B cell (primary cell): Measurements from ENCODE around the gene ST13. TPM values are rescaled to one million over a fixed set of nuclear protein-coding genes. Genes with fewer than 3 reads are reported as not detected.

ENCODE experiments used
- ATAC-seq: fragments of 200-7000 bp; cut with Tn5 transposase; one replicate; pipeline ENCODE4 v1.10.0; 2021; ENCODE audit warnings: low read depth, mild to moderate bottlenecking, moderate number of reproducible peaks, moderate library complexity
- CTCF ChIA-PET: fragments of 350-600 bp; sonication (Branson Sonifier 250); formaldehyde crosslinking; loops from one replicate; lab custom pipeline; 2021; ENCODE audit warnings: antibody characterized with exemption, inconsistent platforms; lab: Charles Lee
- POLR2A ChIA-PET: fragments of 350-600 bp; sonication (Branson Sonifier 250); formaldehyde crosslinking; loops from one replicate; lab custom pipeline; 2021; ENCODE audit warnings: antibody characterized with exemption; lab: Charles Lee
- DNase-seq: peaks from one replicate; pipeline ENCODE4 v3.0.0; 2013
- H2AFZ ChIP-seq: 2 replicates; pipeline ENCODE4 v1.6.1; 2012; ENCODE audit warnings: mild to moderate bottlenecking, low read depth, low read length; ENCODE audit not compliant: insufficient read depth, poor library complexity, severe bottlenecking
- H3K27ac ChIP-seq, 2 donors: 1 replicate in 1 of 2; 2 replicates in 1 of 2; pipeline ENCODE4 v1.5.1; 2012 to 2013; ENCODE audit warnings: low read length in 2 of 2, mild to moderate bottlenecking in 2 of 2, moderate library complexity in 1 of 2
- H3K27me3 ChIP-seq, 4 experiments: fragments of 200-600 bp in 1 of 4; sonication (generic) in 1 of 4; replicated peaks in 1 of 4; 1 replicate in 2 of 4; 2 replicates in 2 of 4; pipeline versions ENCODE4 v1.6.1 to v1.7.0; 2013 to 2016; ENCODE audit warnings: low read length in 3 of 4, mild to moderate bottlenecking in 2 of 4, mixed read lengths in 1 of 4, moderate library complexity in 1 of 4; ENCODE audit not compliant: insufficient read depth in 4 of 4, control insufficient read depth in 3 of 4; ENCODE audit errors: control extremely low read depth in 1 of 4
- H3K36me3 ChIP-seq, 2 experiments: replicated peaks in 1 of 2; 1 replicate in 1 of 2; 2 replicates in 1 of 2; pipeline versions ENCODE4 v1.6.1 to v1.7.1; 2013; ENCODE audit warnings: low read length in 1 of 2; ENCODE audit not compliant: insufficient read depth in 2 of 2, control insufficient read depth in 1 of 2; ENCODE audit errors: control extremely low read depth in 1 of 2, extremely low read depth in 1 of 2
- H3K4me1 ChIP-seq, 2 donors: fragments of 200-600 bp in 1 of 2; sonication (generic) in 1 of 2; 1 replicate in 1 of 2; 2 replicates in 1 of 2; pipeline versions ENCODE4 v1.5.1 to v1.6.1; 2013 to 2017; ENCODE audit warnings: low read length in 2 of 2; ENCODE audit not compliant: control insufficient read depth in 2 of 2, insufficient read depth in 2 of 2
- H3K4me2 ChIP-seq: replicated peaks from 2 replicates; pipeline ENCODE3; 2012; ENCODE audit warnings: mild to moderate bottlenecking, low read depth, low read length; ENCODE audit not compliant: poor library complexity, severe bottlenecking
- H3K4me3 ChIP-seq, 5 experiments: fragments of 200-600 bp in 1 of 5; sonication (generic) in 1 of 5; 1 replicate in 3 of 5; 2 replicates in 2 of 5; pipeline versions ENCODE4 v1.5.1 to v1.7.0; 2011 to 2016; ENCODE audit warnings: low read length in 4 of 5, mild to moderate bottlenecking in 4 of 5, low read depth in 2 of 5, control low read depth in 1 of 5, moderate library complexity in 1 of 5; ENCODE audit not compliant: insufficient read depth in 1 of 5; ENCODE audit errors: control extremely low read depth in 1 of 5, extremely low read depth in 1 of 5
- H3K79me2 ChIP-seq: fragments of 200-600 bp; sonication (generic); one replicate; pipeline ENCODE4 v1.6.0; 2016; ENCODE audit warnings: low read length; ENCODE audit not compliant: control insufficient read depth, insufficient read depth
- H3K9ac ChIP-seq: fragments of 200-600 bp; sonication (generic); 2 replicates; pipeline ENCODE4 v1.6.1; 2017; ENCODE audit warnings: mild to moderate bottlenecking, low read length, moderate library complexity
- H3K9me3 ChIP-seq, 3 donors: one replicate each; pipeline versions ENCODE4 v1.6.1 to v1.7.1; 2013; ENCODE audit warnings: low read length in 2 of 3; ENCODE audit not compliant: control insufficient read depth in 2 of 3, insufficient read depth in 1 of 3; ENCODE audit errors: control extremely low read depth in 1 of 3
- H4K20me1 ChIP-seq: 2 replicates; pipeline ENCODE4 v1.6.0; 2012; ENCODE audit warnings: mild to moderate bottlenecking, low read length; ENCODE audit not compliant: insufficient read depth, control insufficient read depth, poor library complexity, severe bottlenecking
- H3K27ac Mint-ChIP-seq: one replicate; pipeline ENCODE4 v1.8.0; 2021; ENCODE audit warnings: mixed read lengths
- H3K27me3 Mint-ChIP-seq: one replicate; pipeline ENCODE4 v1.8.0; 2021; ENCODE audit warnings: mixed read lengths
- H3K4me1 Mint-ChIP-seq: one replicate; pipeline ENCODE4 v1.8.0; 2021; ENCODE audit warnings: mixed read lengths
- H3K4me3 Mint-ChIP-seq: one replicate; pipeline ENCODE4 v1.8.0; 2021; ENCODE audit warnings: mixed read lengths
- H3K9me3 Mint-ChIP-seq: one replicate; pipeline ENCODE4 v1.8.0; 2022; ENCODE audit warnings: mixed read lengths; ENCODE audit not compliant: insufficient read depth
- EZH2 ChIP-seq: IDR thresholded peaks from 2 replicates; pipeline ENCODE4 v1.6.1; 2012; ENCODE audit warnings: borderline replicate concordance, low read depth, mild to moderate bottlenecking, moderate library complexity, low read length; ENCODE audit not compliant: insufficient read depth, poor library complexity, severe bottlenecking
- WGBS: methylation state at CpG from one replicate; pipeline ENCODE4 v1.1.5; 2013; ENCODE audit warnings: missing lambda C conversion rate; ENCODE audit not compliant: insufficient coverage; 5-methylcytosine and 5-hydroxymethylcytosine counted together
- intact Hi-C: fragments of 100-400 bp; cut with micrococcal nuclease; formaldehyde crosslinking; loops from one replicate; pipeline ENCODE4 v1.10.0; 2022
- polyA plus RNA-seq: library from polyadenylated mRNA; depleted of rRNA; stranded (reverse); fragments of >200 nt; gene quantifications from 2 replicates; pipeline ENCODE4 v1.2.3, GENCODE V29; 2012
- total RNA-seq, 2 donors: library from RNA; stranded (reverse); fragments of 120-200 nt in 1 of 2; gene quantifications; 1 replicate in 1 of 2; 2 replicates in 1 of 2; pipeline versions ENCODE4 v1.2.3 to v1.2.4, GENCODE V29; 2013 to 2022
- TF ChIP-seq, protein P1 (sequence below): fragments of 200-600 bp; IDR thresholded peaks from one replicate; pipeline ENCODE4 v1.8.0; 2022; ENCODE audit warnings: antibody characterized with exemption, mild to moderate bottlenecking

ST13 gene
- total and polyA plus RNA-seq, 2 donors (not counting 1 experiment from before 2014, with no cell fraction given) = 44.6 to 187 TPM

DNA sequence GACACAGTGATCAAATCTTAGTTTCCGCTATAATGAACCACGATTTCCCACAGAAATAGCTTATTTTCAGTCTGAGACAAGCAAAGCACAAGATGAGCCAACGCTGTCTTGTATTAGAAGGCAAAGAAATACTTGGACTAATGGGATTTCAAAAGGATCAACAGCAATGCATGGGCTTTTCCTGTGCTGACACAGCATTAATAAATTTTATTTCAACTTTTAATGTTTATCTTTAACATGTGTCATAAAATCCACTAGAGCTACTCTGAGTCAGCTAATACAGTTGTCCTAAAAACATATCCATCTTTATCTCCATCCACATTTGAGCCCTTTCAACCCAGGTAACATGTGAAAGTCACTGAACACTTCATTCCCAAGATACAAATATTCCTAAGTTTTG, 21.8 kb downstream of the ST13 start:
- no peak overlapping the region for H3K4me3 Mint-ChIP-seq
- no peaks in the 10 kb centered on the region for H3K27me3 Mint-ChIP-seq
- no peak for DNase-seq
- Histone ChIP-seq H3K36me3 (peaks cover 10 to 83% of the 10 kb centered on the region in 2 experiments), H3K4me3 (no peak overlapping the region), H3K4me1 (no peaks in the 10 kb centered on the region), H3K9me3 (no peaks in the 10 kb centered on the region), H3K27ac (no peak overlapping the region), H4K20me1 (peaks cover 18% of the 10 kb centered on the region), H2AFZ (no peak overlapping the region), H3K27me3 (no peaks in the 10 kb centered on the region), H3K4me2 (no peak overlapping the region), H3K9ac (no peak overlapping the region), H3K79me2 (peaks cover 28% of the 10 kb centered on the region)
- H3K4me1 Mint-ChIP-seq = no peaks in the 10 kb centered on the region
- TF ChIP-seq EZH2 = no peak
- TF ChIP-seq, protein P1, sequence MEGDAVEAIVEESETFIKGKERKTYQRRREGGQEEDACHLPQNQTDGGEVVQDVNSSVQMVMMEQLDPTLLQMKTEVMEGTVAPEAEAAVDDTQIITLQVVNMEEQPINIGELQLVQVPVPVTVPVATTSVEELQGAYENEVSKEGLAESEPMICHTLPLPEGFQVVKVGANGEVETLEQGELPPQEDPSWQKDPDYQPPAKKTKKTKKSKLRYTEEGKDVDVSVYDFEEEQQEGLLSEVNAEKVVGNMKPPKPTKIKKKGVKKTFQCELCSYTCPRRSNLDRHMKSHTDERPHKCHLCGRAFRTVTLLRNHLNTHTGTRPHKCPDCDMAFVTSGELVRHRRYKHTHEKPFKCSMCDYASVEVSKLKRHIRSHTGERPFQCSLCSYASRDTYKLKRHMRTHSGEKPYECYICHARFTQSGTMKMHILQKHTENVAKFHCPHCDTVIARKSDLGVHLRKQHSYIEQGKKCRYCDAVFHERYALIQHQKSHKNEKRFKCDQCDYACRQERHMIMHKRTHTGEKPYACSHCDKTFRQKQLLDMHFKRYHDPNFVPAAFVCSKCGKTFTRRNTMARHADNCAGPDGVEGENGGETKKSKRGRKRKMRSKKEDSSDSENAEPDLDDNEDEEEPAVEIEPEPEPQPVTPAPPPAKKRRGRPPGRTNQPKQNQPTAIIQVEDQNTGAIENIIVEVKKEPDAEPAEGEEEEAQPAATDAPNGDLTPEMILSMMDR = no peak
- intact Hi-C loops = no loop called here
- ATAC-seq = no peak
- POLR2A ChIA-PET = no interaction called here
- CTCF ChIA-PET = interaction anchor here (1.3 kb wide), 1 partner anchor 151 kb away, joined by 4 read pairs; no protein-coding TSS in a partner anchor
- H3K27ac Mint-ChIP-seq = no peak overlapping the region
- H3K9me3 Mint-ChIP-seq = no peaks in the 10 kb centered on the region
- WGBS = no CpG with 5 or more reads among the region's 3 CpGs

DNA sequence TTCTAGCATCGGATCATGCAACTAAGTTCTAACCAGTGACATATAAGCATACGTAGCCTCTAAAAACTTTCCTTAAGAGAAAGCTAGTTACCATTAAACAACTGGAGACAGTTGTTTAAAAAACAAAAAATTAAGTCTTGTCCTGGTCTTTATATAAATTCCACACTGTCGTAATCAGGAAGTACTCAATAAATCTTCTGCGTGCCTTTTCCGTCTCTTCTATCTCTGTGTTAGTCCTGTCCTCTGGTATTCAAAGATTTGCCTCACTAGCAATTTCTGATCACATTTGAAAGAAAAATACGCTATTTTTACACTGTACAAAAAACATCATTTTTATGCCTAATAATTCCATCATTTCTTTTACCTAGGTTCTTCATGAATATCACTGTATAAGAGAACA, 27.3 kb downstream of the ST13 start:
- no peak overlapping the region for H3K27ac Mint-ChIP-seq
- WGBS = 81% methylated on average over 3 of the region's 6 CpGs
- no peaks in the 10 kb centered on the region for H3K27me3 Mint-ChIP-seq

More for the DNA sequence above, 27.3 kb downstream of the ST13 start:
- Mint-ChIP-seq H3K9me3 (no peaks in the 10 kb centered on the region), H3K4me1 (no peaks in the 10 kb centered on the region), H3K4me3 (no peak overlapping the region)
- TF ChIP-seq, protein P1 = no peak
- no peak for TF ChIP-seq EZH2
- H3K27ac ChIP-seq = no peak overlapping the region
- no peaks in the 10 kb centered on the region for H3K9me3 ChIP-seq
- no peaks in the 10 kb centered on the region for H3K4me1 ChIP-seq
- ChIA-PET POLR2A (no interaction called here), CTCF (interaction anchor here (1.1 kb wide), 1 partner anchor 16 kb away, joined by 3 read pairs; no protein-coding TSS in a partner anchor)
- H3K4me3 ChIP-seq = no peak overlapping the region
- H3K36me3 ChIP-seq = peaks cover 13 to 67% of the 10 kb centered on the region in 2 experiments
- DNase-seq = no peak
- intact Hi-C loops = no loop called here
- H3K79me2 ChIP-seq = no peaks in the 10 kb centered on the region
- ATAC-seq = no peak
- H3K27me3 ChIP-seq = no peaks in the 10 kb centered on the region
- H2AFZ ChIP-seq = no peak overlapping the region
- no peak overlapping the region for H3K9ac ChIP-seq
- H4K20me1 ChIP-seq = no peaks in the 10 kb centered on the region
- H3K4me2 ChIP-seq = no peak overlapping the region
